Fibroblast of mammary gland (primary cell): ENCODE measurements around the gene ALG14.

Source experiments
- DNase-seq: peaks from one replicate; pipeline ENCODE4 v3.0.0-alpha.2; 2010; ENCODE audit warnings: low read depth
- H3K4me3 ChIP-seq: 2 replicates; pipeline ENCODE4 v1.5.1; 2011; ENCODE audit warnings: low read depth, mild to moderate bottlenecking, low read length, moderate library complexity; ENCODE audit not compliant: control insufficient read depth
- CTCF ChIP-seq: conservative IDR thresholded peaks from 2 replicates; pipeline ENCODE4 v1.5.1; 2011; ENCODE audit warnings: low read depth, low read length, inconsistent platforms; ENCODE audit not compliant: control insufficient read depth, insufficient read depth

The ALG14 gene

DNA sequence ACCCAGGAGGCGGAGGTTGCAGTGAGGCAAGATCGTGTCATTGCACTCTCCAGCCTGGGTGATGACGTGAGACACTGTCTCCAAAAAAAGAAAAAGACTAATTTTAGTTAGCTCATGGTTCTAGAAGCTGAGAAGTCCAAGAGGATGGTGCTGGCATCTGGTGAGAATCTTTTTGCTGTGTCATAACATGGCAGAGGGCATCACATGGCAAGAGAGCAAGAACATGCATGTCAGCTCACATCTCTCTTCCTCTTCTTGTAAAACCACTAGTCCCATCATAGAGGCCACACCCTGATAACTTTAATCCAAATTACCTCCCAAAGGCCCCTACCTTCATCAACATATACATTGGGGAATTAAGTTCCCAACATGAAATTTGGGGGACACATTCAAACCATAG is 132.0 kb downstream of the ALG14 start:
- no peak for TF ChIP-seq CTCF
- no peak for DNase-seq
- no peak overlapping the region for H3K4me3 ChIP-seq

DNA sequence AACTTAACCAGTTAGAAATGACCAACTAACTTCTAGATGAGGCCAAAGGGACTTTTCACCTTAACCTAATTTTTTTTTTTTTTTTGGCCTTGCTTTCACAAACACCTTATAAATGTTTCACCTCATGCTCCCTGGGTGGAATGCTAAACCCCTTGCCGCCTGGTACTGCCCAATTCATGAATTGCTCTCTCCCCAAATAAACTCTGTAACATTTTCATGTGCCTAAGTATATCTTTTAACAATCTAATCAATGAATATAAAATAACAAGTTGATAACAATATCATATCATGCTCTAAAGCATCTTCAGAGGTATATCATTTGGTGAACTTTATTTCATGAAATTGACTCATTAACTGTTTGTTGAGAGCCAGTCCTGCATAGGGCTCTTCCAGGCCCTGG is 134.9 kb downstream of the ALG14 start:
- no peak overlapping the region for H3K4me3 ChIP-seq
- DNase-seq: no peak
- no peak for TF ChIP-seq CTCF

- H3K4me3 ChIP-seq: no peak overlapping the region
- no peak for TF ChIP-seq CTCF
- DNase-seq: no peak
Observed at GRCh38 chr1:94936861-94937620, 135.7 kb downstream of the ALG14 start.

DNA sequence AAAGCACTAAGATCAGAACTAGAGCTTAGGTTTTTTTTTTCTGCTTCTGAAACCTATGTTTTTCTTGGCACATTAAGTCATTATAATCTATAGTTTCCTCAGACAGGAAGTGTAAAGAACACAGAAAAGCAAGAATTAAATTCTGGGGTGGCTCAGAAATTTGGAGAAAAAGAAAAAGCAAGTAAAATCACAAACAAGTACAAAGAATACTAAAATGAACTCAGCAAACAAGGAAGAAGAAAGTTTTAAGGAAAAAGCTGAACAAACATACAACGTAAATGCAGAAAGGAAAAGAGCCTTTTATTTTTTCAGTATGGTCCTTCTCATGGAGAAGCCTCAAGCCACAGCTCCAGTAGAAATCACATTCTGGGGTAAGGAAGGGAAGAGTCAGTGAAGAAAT is 137.3 kb downstream of the ALG14 start:
- DNase-seq: no peak
- no peak overlapping the region for H3K4me3 ChIP-seq
- TF ChIP-seq CTCF: no peak

GRCh38 chr1:94935034-94935433 is 137.7 kb downstream of the ALG14 start:
- no peak overlapping the region for H3K4me3 ChIP-seq
- no peak for TF ChIP-seq CTCF
- DNase-seq: no peak

- no peak for TF ChIP-seq CTCF
- no peak overlapping the region for H3K4me3 ChIP-seq
- DNase-seq: no peak
Observed at GRCh38 chr1:94934551-94934950, 138.2 kb downstream of the ALG14 start.

- no peak for DNase-seq
- no peak overlapping the region for H3K4me3 ChIP-seq
- no peak for TF ChIP-seq CTCF
Observed at GRCh38 chr1:94931254-94931841, 141.4 kb downstream of the ALG14 start.
